Lung microvascular endothelial cell (primary cell): ENCODE measurements around the gene CCS. TPM values are rescaled to one million over a fixed set of nuclear protein-coding genes. Genes with fewer than 3 reads are reported as not detected.
"Not testable (repeated sequence)": the region's sequence is repeated elsewhere in the genome, so short reads cannot be mapped to it uniquely, and the experiment has no call there.

Experiments
- DNase-seq, 2 donors: peaks; one replicate each; pipeline versions ENCODE4 v3.0.0 to v3.0.0-alpha.2; 2010; ENCODE audit warnings: low read depth in 2 of 2
- total RNA-seq: library from RNA; depleted of rRNA; stranded (reverse); fragments of >200 nt; gene quantifications from 2 replicates; pipeline ENCODE4 v1.2.1, GENCODE V29; 2014

CCS gene
- total RNA-seq, 1 donor from 2014 or later, result 21.2 TPM

GRCh38 chr11:66591175-66591574 is 1.8 kb upstream of the CCS start:
- no peak for DNase-seq

- DNase-seq, result no peak
Measured at GRCh38 chr11:66593303-66593635, 284 bp downstream of the CCS start.

- no peak for DNase-seq
Measured at GRCh38 chr11:66593650-66594049, 665 bp downstream of the CCS start.

- no peak for DNase-seq
Measured at GRCh38 chr11:66595245-66595904, 2.4 kb downstream of the CCS start.

- DNase-seq, result no peak
Measured at GRCh38 chr11:66598993-66599392, 6.0 kb downstream of the CCS start.

- DNase-seq, result no peak
Measured at GRCh38 chr11:66600219-66600618, 7.2 kb downstream of the CCS start.

GRCh38 chr11:66600631-66601233 is 7.7 kb downstream of the CCS start:
- no peak for DNase-seq

GRCh38 chr11:66603072-66603471 is 10.1 kb downstream of the CCS start:
- DNase-seq, result no peak

- DNase-seq, result no peak
Measured at GRCh38 chr11:66604155-66604554, 11.2 kb downstream of the CCS start.

GRCh38 chr11:66606608-66607007 is 13.6 kb downstream of the CCS start:
- DNase-seq, result not testable (repeated sequence)

- DNase-seq, result peak in 1 of 2 donors; percentile 17
Measured at GRCh38 chr11:66607126-66607834, 14.3 kb downstream of the CCS start.

GRCh38 chr11:66609721-66610617 is 17.0 kb downstream of the CCS start:
- DNase-seq, result peak in 1 of 2 donors; percentile 36

GRCh38 chr11:66612458-66612857 is 19.5 kb downstream of the CCS start:
- no peak for DNase-seq

- DNase-seq, result no peak
Measured at GRCh38 chr11:66614073-66614472, 21.1 kb downstream of the CCS start.

GRCh38 chr11:66616379-66617154 is 23.6 kb downstream of the CCS start, which contains the start of gene RBM14:
TSS of gene RBM14 (plus strand) at chr11:66616630. CDS start at chr11:66616721, 91 bp downstream.
- peak; percentile 99 for DNase-seq

- DNase-seq, result peak in 1 of 2 donors; percentile 71
Measured at GRCh38 chr11:66617155-66617834, 24.3 kb downstream of the CCS start.

- peak; percentile 79 to 80 for DNase-seq
Measured at GRCh38 chr11:66619080-66619554, 26.1 kb downstream of the CCS start.

GRCh38 chr11:66624450-66624849 is 31.5 kb downstream of the CCS start:
- DNase-seq, result no peak

- no peak for DNase-seq
Measured at GRCh38 chr11:66625041-66625751, 32.2 kb downstream of the CCS start.

GRCh38 chr11:66625752-66626149 is 32.8 kb downstream of the CCS start:
- no peak for DNase-seq
